H1 (cell line): ENCODE results near the gene MARS2.
"Not testable (repeated sequence)": the region's sequence is repeated elsewhere in the genome, so short reads cannot be mapped to it uniquely, and the experiment has no call there.

ENCODE experiments used
- CEBPB ChIP-seq: IDR thresholded peaks from 2 replicates; pipeline ENCODE4 v1.6.1; 2012; ENCODE audit warnings: low read depth, low read length
- CHD1 ChIP-seq: IDR thresholded peaks from 2 replicates; pipeline ENCODE4 v1.6.1; 2012; ENCODE audit warnings: low read depth, low read length, improper control_type of control experiment
- GABPA ChIP-seq: IDR thresholded peaks from 2 replicates; pipeline ENCODE4 v1.6.1; 2011; ENCODE audit warnings: mild to moderate bottlenecking, low read length, moderate library complexity, borderline replicate concordance; ENCODE audit not compliant: insufficient read depth
- JUND ChIP-seq: IDR thresholded peaks from 2 replicates; pipeline ENCODE4 v1.6.1; 2011; ENCODE audit warnings: mild to moderate bottlenecking, improper control_type of control experiment, low read length
- POLR2A ChIP-seq, 2 experiments: IDR thresholded peaks; 1 replicate in 1 of 2; 2 replicates in 1 of 2; pipeline ENCODE4 v1.6.1; 2011; ENCODE audit warnings: low read depth in 2 of 2, low read length in 2 of 2, mild to moderate bottlenecking in 2 of 2; ENCODE audit errors: control extremely low read depth in 1 of 2
- POLR2AphosphoS5 ChIP-seq: IDR thresholded peaks from 2 replicates; pipeline ENCODE4 v1.6.1; 2011; ENCODE audit warnings: low read depth, low read length
- RBBP5 ChIP-seq: IDR thresholded peaks from 2 replicates; pipeline ENCODE4 v1.7.1; 2012; ENCODE audit warnings: low read depth, mild to moderate bottlenecking, inconsistent platforms, low read length, moderate library complexity, borderline replicate concordance
- RFX5 ChIP-seq: IDR thresholded peaks from 2 replicates; pipeline ENCODE4 v1.6.1; 2011; ENCODE audit warnings: low read depth, low read length, improper control_type of control experiment, borderline replicate concordance
- YY1 ChIP-seq: IDR thresholded peaks from 2 replicates; pipeline ENCODE4 v1.6.1; 2011; ENCODE audit warnings: low read depth, mild to moderate bottlenecking, low read length
- TF ChIP-seq, protein P1 (sequence below), 3 experiments: IDR thresholded peaks; 1 replicate in 2 of 3; 2 replicates in 1 of 3; pipeline versions ENCODE4 v1.5.1 to v1.6.1; 2011; ENCODE audit warnings: low read length in 3 of 3, mild to moderate bottlenecking in 3 of 3, inconsistent platforms in 2 of 3, low read depth in 1 of 3, moderate library complexity in 1 of 3; ENCODE audit not compliant: insufficient read depth in 1 of 3; ENCODE audit errors: control extremely low read depth in 1 of 3
- TF ChIP-seq, protein P2 (sequence below): IDR thresholded peaks from 2 replicates; pipeline ENCODE4 v1.6.1; 2011; ENCODE audit warnings: low read depth, mild to moderate bottlenecking, low read length; ENCODE audit not compliant: insufficient read depth

- not testable (repeated sequence) for TF ChIP-seq JUND; RBBP5; POLR2AphosphoS5; RFX5; YY1; POLR2A (IDR thresholded peaks at IDR 0.05; ENCODE audit: control extremely low read depth in 1 of 2, low read depth in 2 of 2, low read length in 2 of 2); GABPA; CEBPB; CHD1
- TF ChIP-seq, protein P1, sequence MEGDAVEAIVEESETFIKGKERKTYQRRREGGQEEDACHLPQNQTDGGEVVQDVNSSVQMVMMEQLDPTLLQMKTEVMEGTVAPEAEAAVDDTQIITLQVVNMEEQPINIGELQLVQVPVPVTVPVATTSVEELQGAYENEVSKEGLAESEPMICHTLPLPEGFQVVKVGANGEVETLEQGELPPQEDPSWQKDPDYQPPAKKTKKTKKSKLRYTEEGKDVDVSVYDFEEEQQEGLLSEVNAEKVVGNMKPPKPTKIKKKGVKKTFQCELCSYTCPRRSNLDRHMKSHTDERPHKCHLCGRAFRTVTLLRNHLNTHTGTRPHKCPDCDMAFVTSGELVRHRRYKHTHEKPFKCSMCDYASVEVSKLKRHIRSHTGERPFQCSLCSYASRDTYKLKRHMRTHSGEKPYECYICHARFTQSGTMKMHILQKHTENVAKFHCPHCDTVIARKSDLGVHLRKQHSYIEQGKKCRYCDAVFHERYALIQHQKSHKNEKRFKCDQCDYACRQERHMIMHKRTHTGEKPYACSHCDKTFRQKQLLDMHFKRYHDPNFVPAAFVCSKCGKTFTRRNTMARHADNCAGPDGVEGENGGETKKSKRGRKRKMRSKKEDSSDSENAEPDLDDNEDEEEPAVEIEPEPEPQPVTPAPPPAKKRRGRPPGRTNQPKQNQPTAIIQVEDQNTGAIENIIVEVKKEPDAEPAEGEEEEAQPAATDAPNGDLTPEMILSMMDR (IDR thresholded peaks at IDR 0.05; ENCODE audit: control extremely low read depth in 1 of 3, insufficient read depth in 1 of 3, low read depth in 1 of 3, low read length in 3 of 3): not testable (repeated sequence)
- TF ChIP-seq, protein P2, sequence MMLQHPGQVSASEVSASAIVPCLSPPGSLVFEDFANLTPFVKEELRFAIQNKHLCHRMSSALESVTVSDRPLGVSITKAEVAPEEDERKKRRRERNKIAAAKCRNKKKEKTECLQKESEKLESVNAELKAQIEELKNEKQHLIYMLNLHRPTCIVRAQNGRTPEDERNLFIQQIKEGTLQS: not testable (repeated sequence)
Observed at GRCh38 chr2:197696571-197696970, 8.6 kb upstream of the MARS2 start.
